ENCODE data around the gene MANSC1.

Gene MANSC1

DNA sequence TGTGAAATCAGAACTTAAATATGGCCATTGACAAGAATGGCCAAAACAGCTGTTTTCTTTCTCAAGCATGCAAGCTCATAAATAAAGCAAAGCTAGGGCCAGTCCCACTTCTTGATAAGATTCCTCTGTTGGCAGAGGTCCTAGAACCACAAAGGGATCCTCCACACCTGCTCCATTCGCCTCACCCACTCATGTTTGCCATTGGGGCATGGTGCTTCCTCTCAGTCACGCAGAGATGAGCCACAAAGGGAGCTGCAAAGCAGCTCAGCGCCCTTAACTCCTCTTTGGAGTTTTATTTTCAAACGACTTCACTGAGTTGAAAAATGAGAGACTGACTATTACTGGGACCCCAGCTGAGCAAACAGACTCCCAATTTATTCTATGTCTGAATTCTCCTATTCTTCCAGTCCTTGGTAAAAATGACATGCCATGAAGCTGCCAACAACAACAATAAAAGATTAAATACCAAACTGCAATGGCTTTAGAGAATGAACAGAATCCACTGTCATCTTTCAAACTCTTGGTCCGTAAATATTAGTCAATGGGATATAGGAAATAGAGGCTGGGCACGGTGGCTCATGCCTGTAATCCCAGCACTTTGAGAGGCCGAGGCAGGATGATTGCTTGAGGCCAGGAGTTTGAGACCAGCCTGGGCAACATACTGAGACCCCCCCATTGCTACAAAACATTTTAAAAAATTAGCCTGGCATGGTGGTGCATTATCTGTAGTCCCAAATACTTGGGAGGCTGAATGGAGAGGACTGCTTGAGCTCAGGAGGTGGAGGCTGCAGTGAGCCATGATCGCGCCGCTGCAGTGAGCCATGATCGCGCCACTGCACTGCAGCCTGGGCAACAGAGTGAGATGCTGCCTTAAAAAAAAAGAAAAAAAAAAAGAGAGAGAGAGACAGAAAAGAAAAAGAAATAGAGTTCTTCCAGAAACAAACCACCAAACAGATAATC lies 16.4 kb downstream of the MANSC1 start:
- Histone ChIP-seq H3K79me2 (ENCODE audit: control insufficient read depth, low read length) (no peaks in the 10 kb centered on the region), H3K4me2 (ENCODE audit: low read length) (peak overlapping the region; percentile 40), H3K36me3 (ENCODE audit: control insufficient read depth, low read length) (no peaks in the 10 kb centered on the region), H4K20me1 (ENCODE audit: control insufficient read depth, insufficient read depth, low read depth, low read length) (no peaks in the 10 kb centered on the region), H3K27ac (ENCODE audit: low read depth, low read length) (no peak overlapping the region), H3K4me1 (ENCODE audit: control insufficient read depth, low read length) (peaks cover 9% of the 10 kb centered on the region), H3K4me3 (ENCODE audit: low read length) (no peak overlapping the region), H3K27me3 (ENCODE audit: control insufficient read depth, low read length) (peaks cover 7% of the 10 kb centered on the region; the same call in 1 of the 2 replicates), H3K9me3 (ENCODE audit: control insufficient read depth, insufficient read depth, low read length) (no peaks in the 10 kb centered on the region), H3K9me2 (replicated peaks; ENCODE audit: control insufficient read depth, low read length) (no peaks in the 10 kb centered on the region), H3F3A (ENCODE audit: control insufficient read depth, insufficient read depth) (no peaks in the 10 kb centered on the region)
- TF ChIP-seq EZH2phosphoT487 (IDR thresholded peaks at IDR 0.05; ENCODE audit: borderline replicate concordance, low read length): no peak
- TF ChIP-seq, protein P1, sequence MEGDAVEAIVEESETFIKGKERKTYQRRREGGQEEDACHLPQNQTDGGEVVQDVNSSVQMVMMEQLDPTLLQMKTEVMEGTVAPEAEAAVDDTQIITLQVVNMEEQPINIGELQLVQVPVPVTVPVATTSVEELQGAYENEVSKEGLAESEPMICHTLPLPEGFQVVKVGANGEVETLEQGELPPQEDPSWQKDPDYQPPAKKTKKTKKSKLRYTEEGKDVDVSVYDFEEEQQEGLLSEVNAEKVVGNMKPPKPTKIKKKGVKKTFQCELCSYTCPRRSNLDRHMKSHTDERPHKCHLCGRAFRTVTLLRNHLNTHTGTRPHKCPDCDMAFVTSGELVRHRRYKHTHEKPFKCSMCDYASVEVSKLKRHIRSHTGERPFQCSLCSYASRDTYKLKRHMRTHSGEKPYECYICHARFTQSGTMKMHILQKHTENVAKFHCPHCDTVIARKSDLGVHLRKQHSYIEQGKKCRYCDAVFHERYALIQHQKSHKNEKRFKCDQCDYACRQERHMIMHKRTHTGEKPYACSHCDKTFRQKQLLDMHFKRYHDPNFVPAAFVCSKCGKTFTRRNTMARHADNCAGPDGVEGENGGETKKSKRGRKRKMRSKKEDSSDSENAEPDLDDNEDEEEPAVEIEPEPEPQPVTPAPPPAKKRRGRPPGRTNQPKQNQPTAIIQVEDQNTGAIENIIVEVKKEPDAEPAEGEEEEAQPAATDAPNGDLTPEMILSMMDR (IDR thresholded peaks at IDR 0.05; ENCODE audit: low read depth, low read length, poor library complexity, severe bottlenecking): no peak

DNA sequence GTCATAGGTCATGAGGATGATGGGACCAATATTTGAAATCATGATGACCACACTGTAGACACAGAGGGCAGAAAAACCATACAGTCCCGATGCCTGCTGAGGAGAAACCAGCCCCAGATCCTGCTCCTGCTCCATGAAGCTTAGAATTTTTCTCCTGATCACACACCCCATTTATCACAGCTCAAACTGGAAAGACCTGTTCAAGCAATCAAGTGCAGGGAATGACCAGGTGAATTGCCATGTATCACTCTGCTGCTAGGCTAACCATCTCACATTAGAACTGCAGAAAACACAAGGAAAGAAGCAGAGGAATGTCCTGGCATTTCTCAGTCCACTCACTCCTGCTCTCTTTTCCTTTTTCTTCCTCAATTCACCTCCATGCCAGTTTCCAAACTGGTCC lies 18.1 kb downstream of the MANSC1 start:
- Histone ChIP-seq H3K79me2 (ENCODE audit: control insufficient read depth, low read length) (no peaks in the 10 kb centered on the region), H4K20me1 (ENCODE audit: control insufficient read depth, insufficient read depth, low read depth, low read length) (no peaks in the 10 kb centered on the region), H3F3A (ENCODE audit: control insufficient read depth, insufficient read depth) (no peaks in the 10 kb centered on the region), H3K9me2 (replicated peaks; ENCODE audit: control insufficient read depth, low read length) (no peaks in the 10 kb centered on the region), H3K9me3 (ENCODE audit: control insufficient read depth, insufficient read depth, low read length) (no peaks in the 10 kb centered on the region), H3K27ac (ENCODE audit: low read depth, low read length) (no peak overlapping the region), H3K4me2 (ENCODE audit: low read length) (no peak overlapping the region), H3K36me3 (ENCODE audit: control insufficient read depth, low read length) (no peaks in the 10 kb centered on the region), H3K27me3 (ENCODE audit: control insufficient read depth, low read length) (0 out of 2 replicates have a peak, but pooled peaks cover 2% of the 10 kb centered on the region), H3K4me1 (ENCODE audit: control insufficient read depth, low read length) (peaks cover 16% of the 10 kb centered on the region), H3K4me3 (ENCODE audit: low read length) (no peak overlapping the region)
- no peak for TF ChIP-seq EZH2phosphoT487 (IDR thresholded peaks at IDR 0.05; ENCODE audit: borderline replicate concordance, low read length)
- TF ChIP-seq, protein P1 (IDR thresholded peaks at IDR 0.05; ENCODE audit: low read depth, low read length, poor library complexity, severe bottlenecking): no peak

DNA sequence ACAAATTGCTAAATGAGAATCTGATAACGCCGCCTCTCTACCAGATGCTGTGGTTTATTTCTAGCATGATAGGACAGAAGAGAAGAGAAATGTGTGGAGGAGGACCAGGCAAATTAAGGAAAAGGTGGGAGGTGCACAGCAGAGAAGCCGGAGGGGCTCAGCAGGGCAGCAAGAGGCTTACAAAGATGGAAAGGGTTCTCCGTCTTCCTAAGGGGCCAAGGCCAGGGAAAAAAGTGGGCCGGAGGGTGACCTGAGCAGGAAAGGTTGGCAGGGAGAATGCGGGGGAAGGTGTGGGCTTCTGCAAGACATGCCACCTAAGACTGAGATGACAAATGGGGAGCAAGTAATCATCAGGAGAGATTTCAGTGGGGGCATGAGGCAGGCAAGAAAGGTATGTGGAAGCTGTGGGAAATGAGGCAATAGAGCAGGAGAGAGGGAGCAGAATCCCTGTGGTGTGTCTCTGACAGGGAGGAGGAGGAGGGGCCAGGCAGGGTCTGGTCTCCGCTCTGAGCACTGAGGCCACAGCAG lies 18.7 kb downstream of the MANSC1 start:
- H3K4me3 ChIP-seq (ENCODE audit: low read length): no peak overlapping the region
- H3K36me3 ChIP-seq (ENCODE audit: control insufficient read depth, low read length): no peaks in the 10 kb centered on the region
- peaks cover 16% of the 10 kb centered on the region for H3K4me1 ChIP-seq (ENCODE audit: control insufficient read depth, low read length)
- 0 out of 2 replicates have a peak, but pooled peaks cover 2% of the 10 kb centered on the region for H3K27me3 ChIP-seq (ENCODE audit: control insufficient read depth, low read length)
- H3K27ac ChIP-seq (ENCODE audit: low read depth, low read length): no peak overlapping the region
- no peaks in the 10 kb centered on the region for H4K20me1 ChIP-seq (ENCODE audit: control insufficient read depth, insufficient read depth, low read depth, low read length)
- no peaks in the 10 kb centered on the region for H3F3A ChIP-seq (ENCODE audit: control insufficient read depth, insufficient read depth)
- no peaks in the 10 kb centered on the region for H3K9me2 ChIP-seq (replicated peaks; ENCODE audit: control insufficient read depth, low read length)
- H3K79me2 ChIP-seq (ENCODE audit: control insufficient read depth, low read length): no peaks in the 10 kb centered on the region
- H3K4me2 ChIP-seq (ENCODE audit: low read length): no peak overlapping the region
- TF ChIP-seq EZH2phosphoT487 (IDR thresholded peaks at IDR 0.05; ENCODE audit: borderline replicate concordance, low read length): no peak
- TF ChIP-seq, protein P1 (IDR thresholded peaks at IDR 0.05; ENCODE audit: low read depth, low read length, poor library complexity, severe bottlenecking): no peak
- no peaks in the 10 kb centered on the region for H3K9me3 ChIP-seq (ENCODE audit: control insufficient read depth, insufficient read depth, low read length)

Data from DOHH2 (cell line).